NCI-H2107 (cell line): ENCODE measurements around the gene HDAC9.

Experiments
- DNase-seq: peaks from one replicate; lab custom pipeline; 2025; lab: John Stamatoyannopoulos, UW

HDAC9 gene

GRCh38 chr7:18845700-18846099 is 350.2 kb downstream of the HDAC9 start:
- no peak for DNase-seq

DNA sequence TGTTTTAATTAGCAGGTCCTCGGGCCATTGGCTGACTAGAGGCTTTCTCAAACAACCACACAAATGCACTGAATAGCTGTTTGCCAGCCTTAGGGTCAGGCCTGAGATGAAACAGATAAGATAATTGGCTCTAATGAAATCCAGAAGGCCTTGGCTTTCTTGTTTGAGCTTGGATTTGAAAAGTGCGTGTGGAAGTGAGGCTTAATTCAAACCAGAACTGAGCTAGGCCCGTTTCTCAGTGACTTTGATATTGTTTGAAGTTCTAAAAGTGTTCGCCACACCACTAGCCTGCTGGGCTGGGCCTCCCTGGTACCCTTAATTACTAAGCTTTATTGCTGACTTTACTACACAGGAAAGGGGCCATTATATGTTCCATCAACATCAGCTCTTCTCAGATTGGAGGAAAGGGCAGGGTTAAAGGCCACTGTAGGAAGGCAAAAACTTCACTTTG is 351.2 kb downstream of the HDAC9 start:
- no peak for DNase-seq

GRCh38 chr7:18849130-18849529 is 353.6 kb downstream of the HDAC9 start:
- no peak for DNase-seq

DNA sequence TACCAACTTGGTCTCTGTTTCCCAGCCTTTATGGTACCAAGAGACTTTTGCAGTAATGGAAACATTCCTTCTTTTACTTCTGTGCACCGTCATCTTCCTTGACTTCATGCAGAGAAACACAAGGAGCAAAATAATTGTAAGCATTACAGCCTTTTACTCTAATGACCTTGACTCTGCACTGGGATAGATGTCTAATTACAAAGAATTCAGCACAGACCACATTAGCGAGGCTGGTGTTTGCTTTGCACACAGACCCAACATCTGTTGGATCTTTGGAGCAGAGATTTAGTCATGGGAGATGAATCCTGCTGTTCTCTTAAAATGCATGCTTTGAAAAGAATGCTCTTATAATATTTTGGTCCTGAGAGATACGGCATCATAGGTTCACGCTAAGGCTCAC is 360.2 kb downstream of the HDAC9 start:
- DNase-seq = no peak

GRCh38 chr7:18858232-18858631 is 362.7 kb downstream of the HDAC9 start:
- DNase-seq = no peak

GRCh38 chr7:18859318-18859717 is 363.8 kb downstream of the HDAC9 start:
- DNase-seq = no peak

DNA sequence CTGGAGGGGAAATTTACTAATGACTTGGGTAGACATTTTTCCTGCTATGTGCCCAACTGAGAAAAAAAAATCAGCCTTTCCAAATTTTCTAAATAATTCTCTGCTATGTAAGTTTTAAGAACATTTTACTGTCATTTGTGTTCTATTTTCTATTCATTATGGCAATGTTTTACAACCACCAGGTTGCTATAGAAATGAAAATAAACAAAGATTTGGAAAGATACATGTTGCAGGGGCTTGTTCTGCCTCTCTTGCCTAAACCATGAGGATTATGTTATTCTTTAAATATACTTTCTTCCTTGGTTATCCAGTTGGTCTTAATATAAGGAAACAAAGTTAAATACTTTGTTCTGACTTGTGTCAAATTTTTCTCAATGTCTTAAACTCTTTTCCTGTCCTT is 364.7 kb downstream of the HDAC9 start:
- no peak for DNase-seq

DNA sequence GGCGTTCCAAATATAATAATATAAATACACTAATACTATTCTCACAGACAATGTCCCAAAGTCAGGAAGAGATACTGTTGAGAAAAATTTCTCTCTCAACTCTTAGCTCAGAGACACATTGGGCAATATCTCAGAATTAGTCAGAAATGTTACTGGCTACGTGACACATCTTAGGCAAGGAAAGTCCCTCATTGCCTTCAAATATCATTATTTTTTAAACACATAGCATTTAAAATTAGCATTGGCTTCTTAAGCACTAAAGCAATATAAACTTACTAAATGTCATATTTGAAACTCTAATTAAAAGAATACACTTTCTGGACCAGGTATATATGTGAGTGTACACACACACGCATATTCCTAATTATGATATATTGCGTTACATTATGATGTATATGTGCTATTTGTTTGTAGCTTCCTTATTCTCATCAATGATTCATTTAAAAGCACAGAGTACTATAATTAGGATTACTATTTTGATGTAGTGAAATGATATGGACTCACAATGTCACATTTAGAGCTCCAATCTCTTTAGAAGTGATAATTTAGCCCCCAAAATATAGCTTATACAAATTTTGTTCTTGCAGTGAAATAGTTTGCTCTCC is 366.1 kb downstream of the HDAC9 start:
- DNase-seq = no peak

DNA sequence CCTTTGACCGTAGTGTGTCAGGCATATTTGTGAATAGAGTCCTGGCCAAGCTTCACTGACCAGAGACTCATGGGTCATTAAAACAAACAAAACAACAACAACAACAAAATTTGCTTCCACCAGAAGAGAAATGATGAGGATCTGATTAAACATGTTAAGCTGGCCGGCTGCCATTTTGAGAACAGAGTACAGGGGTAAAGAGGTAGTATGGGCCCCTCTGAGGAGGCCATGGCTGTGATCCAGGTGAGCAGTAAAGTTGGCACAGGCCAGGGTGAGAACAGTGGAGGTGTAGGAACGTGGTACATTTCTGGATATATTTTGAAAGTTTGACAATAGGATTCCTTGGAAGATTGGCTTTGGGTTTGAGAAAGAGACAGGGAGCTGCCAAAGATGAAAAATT is 369.4 kb downstream of the HDAC9 start:
- DNase-seq = no peak

DNA sequence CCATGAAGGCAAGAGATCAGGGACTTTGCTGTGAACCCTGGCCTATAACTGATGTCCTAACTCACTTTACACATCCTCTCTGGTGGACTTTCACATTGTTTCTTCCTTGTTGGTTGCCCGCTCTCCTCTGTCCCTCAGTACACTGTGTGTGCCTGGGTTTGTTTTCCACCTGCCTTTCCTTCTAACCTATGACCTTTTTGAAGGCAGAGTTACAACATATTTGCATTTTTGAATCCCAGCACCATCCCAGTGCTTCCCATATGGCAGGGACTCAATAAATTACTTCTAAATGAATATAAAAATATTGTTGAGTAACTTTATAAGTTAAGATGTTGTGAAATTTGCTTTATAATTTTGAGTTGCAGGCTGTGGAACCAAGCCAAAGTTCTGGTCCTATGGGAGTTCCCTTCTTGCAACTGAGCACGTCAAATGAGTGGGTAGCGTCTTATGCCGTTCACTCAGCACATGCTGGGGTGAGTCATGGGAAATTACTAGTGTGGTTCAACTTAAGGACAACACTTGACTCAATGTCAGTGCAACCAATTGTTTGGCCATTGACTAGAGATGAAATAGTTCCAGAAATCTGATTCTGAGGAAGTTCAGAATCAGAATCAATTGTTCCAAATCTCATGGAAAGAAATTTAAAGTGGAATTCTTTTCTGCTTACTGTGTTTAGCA is 370.9 kb downstream of the HDAC9 start:
- DNase-seq = no peak

GRCh38 chr7:18872344-18872743 is 376.8 kb downstream of the HDAC9 start:
- DNase-seq = no peak

- no peak for DNase-seq
These were observed 378.3 kb downstream of the HDAC9 start for GRCh38 chr7:18873734-18874336.

GRCh38 chr7:18874880-18875279 is 379.3 kb downstream of the HDAC9 start:
- DNase-seq = no peak

DNA sequence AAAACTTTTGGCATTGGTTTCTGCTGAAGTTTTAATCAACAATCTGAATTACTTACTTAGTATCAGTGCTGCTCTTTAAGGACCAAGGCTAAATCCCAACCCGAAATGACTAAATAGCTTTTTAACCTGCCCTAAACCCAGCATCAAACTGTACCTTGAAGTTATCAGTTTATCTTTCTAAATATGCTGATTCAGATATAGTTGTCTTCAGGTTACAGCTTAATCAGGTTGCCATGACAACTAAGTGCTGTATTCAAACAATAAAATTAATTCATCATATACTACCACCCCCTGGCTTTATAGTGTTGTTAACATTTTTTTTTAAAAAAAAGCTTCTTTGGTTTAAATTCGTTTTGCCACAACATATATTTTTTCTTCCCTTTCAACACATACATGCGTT is 382.3 kb downstream of the HDAC9 start:
- no peak for DNase-seq

GRCh38 chr7:18886832-18887231 is 391.3 kb downstream of the HDAC9 start:
- DNase-seq = no peak

GRCh38 chr7:18889436-18889835 is 393.9 kb downstream of the HDAC9 start:
- no peak for DNase-seq

- DNase-seq = no peak
These were observed 394.6 kb downstream of the HDAC9 start for GRCh38 chr7:18890134-18890533.

DNA sequence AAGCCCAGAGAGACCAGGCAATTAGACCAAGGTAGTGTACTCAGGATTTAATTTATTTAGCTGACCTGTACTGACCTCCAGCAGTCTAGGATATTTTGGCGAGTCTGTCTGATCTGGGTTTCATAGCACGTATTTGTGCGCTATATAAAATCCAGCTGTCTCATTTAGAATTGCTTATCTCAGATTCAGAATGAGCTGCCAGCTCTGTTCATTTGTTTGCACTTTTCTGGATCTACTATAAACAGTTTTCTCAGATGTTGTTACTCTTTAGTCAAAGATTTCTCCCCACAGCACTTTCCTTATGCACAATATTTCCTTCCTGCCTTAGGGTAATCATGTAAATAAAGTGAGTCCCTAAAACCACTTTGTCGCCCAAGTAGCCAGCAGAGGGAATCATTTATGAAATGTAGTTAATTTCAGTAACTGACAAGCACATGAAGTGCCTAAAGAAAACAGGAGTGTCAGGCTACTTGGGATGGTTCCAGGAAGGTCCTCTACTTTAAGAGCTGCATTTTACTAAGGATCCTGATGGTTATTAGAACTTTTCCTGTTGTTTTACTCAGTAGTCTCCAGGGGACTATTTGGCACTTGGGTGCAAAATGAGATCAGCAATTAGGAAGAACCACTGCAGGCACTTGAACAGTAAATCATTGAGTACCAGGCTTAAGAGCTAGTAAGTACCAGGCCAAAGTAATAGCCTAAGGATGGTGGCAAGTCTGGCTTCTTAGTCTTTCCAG is 395.5 kb downstream of the HDAC9 start:
- DNase-seq = no peak

DNA sequence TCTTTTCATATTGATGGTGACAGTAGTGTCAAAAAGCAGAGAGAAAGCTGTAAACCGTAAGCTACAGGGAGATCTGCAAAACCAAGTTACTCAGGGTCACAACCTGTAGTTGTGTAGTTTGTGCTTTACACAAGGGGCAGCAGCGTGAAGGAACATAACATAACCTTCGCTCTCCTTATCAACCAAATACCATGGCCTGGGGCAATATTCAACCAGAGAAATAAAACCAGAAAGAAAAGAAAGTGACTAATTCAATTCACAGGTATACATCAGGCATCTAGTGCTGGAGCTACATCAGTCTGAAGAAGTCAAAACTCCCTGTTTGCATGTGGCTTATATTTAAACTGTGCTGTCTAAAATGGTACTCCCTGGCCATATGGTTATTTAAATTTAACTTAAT is 397.6 kb downstream of the HDAC9 start:
- no peak for DNase-seq

GRCh38 chr7:18894155-18894554 is 398.6 kb downstream of the HDAC9 start:
- DNase-seq = no peak

GRCh38 chr7:18895456-18895855 is 399.9 kb downstream of the HDAC9 start:
- DNase-seq = no peak

DNA sequence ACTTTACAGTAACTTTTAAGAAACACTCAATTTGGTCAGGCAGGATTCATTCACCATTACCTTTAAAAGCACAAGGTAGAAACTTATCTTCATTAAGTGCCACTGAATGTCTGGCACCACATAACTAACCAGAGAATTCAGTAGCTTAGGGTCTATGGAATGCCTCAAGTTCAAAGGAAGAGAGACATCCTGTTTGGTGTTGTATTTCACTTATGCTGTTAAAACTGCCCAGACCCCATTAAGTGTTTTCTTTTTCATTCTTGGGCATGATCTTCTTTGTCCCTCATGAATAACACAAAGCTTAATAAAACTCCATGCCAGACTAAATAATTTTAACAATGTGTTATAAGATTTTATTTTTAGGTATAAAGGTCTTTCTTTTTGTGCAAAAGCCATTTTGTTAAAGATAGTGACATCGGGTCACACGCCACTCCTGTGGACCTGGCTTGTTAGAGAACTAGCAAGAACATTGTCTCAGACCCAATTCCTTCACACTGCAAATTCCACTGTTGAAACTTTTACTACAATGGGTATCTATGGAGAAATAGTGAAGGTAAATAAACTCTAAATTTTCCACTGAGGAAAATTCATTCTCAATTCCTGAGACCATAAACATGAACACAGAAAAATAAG is 400.9 kb downstream of the HDAC9 start:
- no peak for DNase-seq
